HL-60 (cell line): ENCODE measurements around the gene PLGRKT.

Experiments used
- CTCF ChIP-seq: IDR thresholded peaks from one replicate; pipeline ENCODE4 v1.5.1; 2011; ENCODE audit warnings: low read length, control low read depth, inconsistent platforms; ENCODE audit not compliant: insufficient read depth
- GABPA ChIP-seq: IDR thresholded peaks from 2 replicates; pipeline ENCODE4 v1.6.1; 2012; ENCODE audit warnings: low read depth
- POLR2AphosphoS5 ChIP-seq: IDR thresholded peaks from 2 replicates; pipeline ENCODE4 v1.6.1; 2012; ENCODE audit warnings: low read depth
- REST ChIP-seq: IDR thresholded peaks from 2 replicates; pipeline ENCODE4 v1.6.1; 2012; ENCODE audit warnings: low read depth; ENCODE audit not compliant: insufficient replicate concordance
- SPI1 ChIP-seq: IDR thresholded peaks from 2 replicates; pipeline ENCODE4 v1.6.1; 2012; ENCODE audit warnings: low read depth, mild to moderate bottlenecking, borderline replicate concordance

- no peak for TF ChIP-seq CTCF
- no peak for TF ChIP-seq REST
- no peak for TF ChIP-seq POLR2AphosphoS5
- TF ChIP-seq GABPA = no peak
- TF ChIP-seq SPI1 = no peak
Observed at GRCh38 chr9:5480919-5481318, 43.2 kb upstream of the PLGRKT start.
